Stimulated activated CD4-positive, alpha-beta T cell treated with anti-CD3 and anti-CD28 coated beads, Interleukin-12 subunit alpha, Interleukin-12 subunit beta, amount 100 ng/mL, for 4 hours (primary cell): ENCODE data around the gene PTGIS.

Experiments used
- DNase-seq: peaks from one replicate; pipeline ENCODE4 v3.0.0-alpha.2; 2020

PTGIS gene

GRCh38 chr20:49556621-49557020 lies 11.3 kb downstream of the PTGIS start:
- DNase-seq: no peak

GRCh38 chr20:49549801-49550551 lies 18.0 kb downstream of the PTGIS start:
- DNase-seq: no peak

GRCh38 chr20:49548371-49548947 lies 19.5 kb downstream of the PTGIS start:
- DNase-seq: no peak

- no peak for DNase-seq
Measured at GRCh38 chr20:49545572-49545971, 22.4 kb downstream of the PTGIS start.

GRCh38 chr20:49544535-49544934 lies 23.4 kb downstream of the PTGIS start:
- no peak for DNase-seq

GRCh38 chr20:49543858-49544437 lies 24.0 kb downstream of the PTGIS start:
- DNase-seq: no peak

- no peak for DNase-seq
Measured at GRCh38 chr20:49543071-49543857, 24.7 kb downstream of the PTGIS start.

GRCh38 chr20:49542514-49542991 lies 25.4 kb downstream of the PTGIS start:
- DNase-seq: no peak

GRCh38 chr20:49541733-49542513 lies 26.0 kb downstream of the PTGIS start:
- peak; percentile 54 for DNase-seq

- DNase-seq: no peak
Measured at GRCh38 chr20:49540687-49541435, 27.1 kb downstream of the PTGIS start.

- DNase-seq: no peak
Measured at GRCh38 chr20:49540232-49540620, 27.7 kb downstream of the PTGIS start.

- DNase-seq: no peak
Measured at GRCh38 chr20:49539481-49540231, 28.3 kb downstream of the PTGIS start.

GRCh38 chr20:49538950-49539349 lies 29.0 kb downstream of the PTGIS start:
- no peak for DNase-seq

- peak; percentile 48 for DNase-seq
Measured at GRCh38 chr20:49534255-49534712, 33.7 kb downstream of the PTGIS start.

- DNase-seq: no peak
Measured at GRCh38 chr20:49532285-49532946, 35.5 kb downstream of the PTGIS start.

GRCh38 chr20:49529470-49529869 lies 38.5 kb downstream of the PTGIS start:
- DNase-seq: no peak

- DNase-seq: no peak
Measured at GRCh38 chr20:49526568-49526967, 41.4 kb downstream of the PTGIS start.

- no peak for DNase-seq
Measured at GRCh38 chr20:49526056-49526455, 41.9 kb downstream of the PTGIS start.

- no peak for DNase-seq
Measured at GRCh38 chr20:49523767-49524360, 44.1 kb downstream of the PTGIS start.

- DNase-seq: no peak
Measured at GRCh38 chr20:49521356-49521755, 46.6 kb downstream of the PTGIS start.
